PC-9 (cell line): ENCODE results near the gene DLGAP4.

Experiments used
- CTCF ChIP-seq: fragments of 200-600 bp; sonication (generic); conservative IDR thresholded peaks from 2 replicates; pipeline ENCODE4 v1.6.1; 2017; ENCODE audit warnings: mixed run types, antibody characterized with exemption, mild to moderate bottlenecking, moderate library complexity
- EZH2 ChIP-seq: fragments of 200-600 bp; sonication (generic); IDR thresholded peaks from 2 replicates; pipeline ENCODE4 v1.8.0; 2017; ENCODE audit warnings: antibody characterized with exemption, low read depth

GRCh38 chr20:36335206-36335870 lies 29.2 kb downstream of the DLGAP4 start:
- TF ChIP-seq EZH2 (no peak), CTCF (no peak)
